ENCODE measurements around the gene FGD4.

GRCh38 chr12:32509328-32510091 is 110.2 kb downstream of the FGD4 start:
- TF ChIP-seq EZH2 (IDR thresholded peaks at IDR 0.05; ENCODE audit: insufficient read depth, poor library complexity, severe bottlenecking), result no peak
- TF ChIP-seq EZH2phosphoT487 (IDR thresholded peaks at IDR 0.05; ENCODE audit: insufficient read depth, low read depth), result no peak

Data from GM23248 (cell line).